Natural killer cell (primary cell): ENCODE data around the gene TPSAB1. TPM values are rescaled to one million over a fixed set of nuclear protein-coding genes. Genes with fewer than 3 reads are reported as not detected.

Experiments used
- ATAC-seq, 3 donors: fragments of 150-1000 bp in 2 of 3; fragments of 200-7000 bp in 1 of 3; cut with Tn5 transposase; 1 replicate in 1 of 3; 2 replicates in 2 of 3; pipeline ENCODE4 v1.10.0; 2021; ENCODE audit warnings: mild to moderate bottlenecking in 2 of 3, moderate library complexity in 2 of 3
- DNase-seq, 2 donors: peaks; one replicate each; pipeline versions ENCODE4 v3.0.0 to v3.0.0-alpha.2; 2013 to 2021; ENCODE audit warnings: mixed read lengths in 1 of 2
- H3K27ac ChIP-seq: one replicate; pipeline ENCODE4 v1.5.1; 2013; ENCODE audit warnings: mild to moderate bottlenecking, low read length
- H3K27me3 ChIP-seq: one replicate; pipeline ENCODE4 v1.6.1; 2013; ENCODE audit warnings: low read length; ENCODE audit not compliant: control insufficient read depth, insufficient read depth
- H3K36me3 ChIP-seq: one replicate; pipeline ENCODE4 v1.6.1; 2013; ENCODE audit warnings: low read length; ENCODE audit not compliant: control insufficient read depth, insufficient read depth
- H3K4me1 ChIP-seq: one replicate; pipeline ENCODE4 v1.6.1; 2013; ENCODE audit warnings: low read length; ENCODE audit not compliant: control insufficient read depth, insufficient read depth
- H3K4me3 ChIP-seq: one replicate; pipeline ENCODE4 v1.5.1; 2013; ENCODE audit warnings: low read length
- H3K9me3 ChIP-seq: one replicate; pipeline ENCODE4 v1.6.1; 2013; ENCODE audit warnings: low read length; ENCODE audit not compliant: control insufficient read depth, insufficient read depth
- H3K27ac Mint-ChIP-seq, 2 donors: one replicate each; pipeline ENCODE4 v1.8.0; 2022; ENCODE audit warnings: mild to moderate bottlenecking in 2 of 2, mixed read lengths in 2 of 2, moderate library complexity in 1 of 2
- H3K27me3 Mint-ChIP-seq, 2 donors: one replicate each; pipeline ENCODE4 v1.8.0; 2022; ENCODE audit warnings: low read depth in 2 of 2, mixed read lengths in 2 of 2
- H3K36me3 Mint-ChIP-seq: one replicate; pipeline ENCODE4 v1.8.0; 2022; ENCODE audit warnings: mixed read lengths
- H3K4me1 Mint-ChIP-seq, 2 donors: one replicate each; pipeline ENCODE4 v1.8.0; 2022; ENCODE audit warnings: mixed read lengths in 2 of 2
- H3K4me3 Mint-ChIP-seq: one replicate; pipeline ENCODE4 v1.8.0; 2022; ENCODE audit warnings: mild to moderate bottlenecking, moderate library complexity, mixed read lengths
- H3K9me3 Mint-ChIP-seq, 2 donors: one replicate each; pipeline ENCODE4 v1.8.0; 2022; ENCODE audit warnings: mixed read lengths in 2 of 2
- WGBS: methylation state at CpG from one replicate; pipeline ENCODE4 v1.1.7; 2013; ENCODE audit warnings: missing lambda C conversion rate; ENCODE audit not compliant: insufficient coverage; 5-methylcytosine and 5-hydroxymethylcytosine counted together
- intact Hi-C: fragments of 100-400 bp; cut with micrococcal nuclease; formaldehyde crosslinking; loops from one replicate; pipeline ENCODE4 v1.14.2; 2022
- total RNA-seq, 4 donors: library from RNA; stranded (reverse); fragments of 120-200 nt in 1 of 4; gene quantifications; one replicate each; pipeline versions ENCODE4 v1.2.3 to v1.2.4, GENCODE V29; 2013 to 2022
- TF ChIP-seq, protein P1 (sequence below): fragments of 200-600 bp; IDR thresholded peaks from one replicate; pipeline ENCODE4 v1.8.0; 2022; ENCODE audit warnings: antibody characterized with exemption

The TPSAB1 gene
- total RNA-seq, 3 donors from 2014 or later (not counting 1 experiment from before 2014, with no cell fraction given): 0.82 to 13.4 TPM; not detected in 1

DNA sequence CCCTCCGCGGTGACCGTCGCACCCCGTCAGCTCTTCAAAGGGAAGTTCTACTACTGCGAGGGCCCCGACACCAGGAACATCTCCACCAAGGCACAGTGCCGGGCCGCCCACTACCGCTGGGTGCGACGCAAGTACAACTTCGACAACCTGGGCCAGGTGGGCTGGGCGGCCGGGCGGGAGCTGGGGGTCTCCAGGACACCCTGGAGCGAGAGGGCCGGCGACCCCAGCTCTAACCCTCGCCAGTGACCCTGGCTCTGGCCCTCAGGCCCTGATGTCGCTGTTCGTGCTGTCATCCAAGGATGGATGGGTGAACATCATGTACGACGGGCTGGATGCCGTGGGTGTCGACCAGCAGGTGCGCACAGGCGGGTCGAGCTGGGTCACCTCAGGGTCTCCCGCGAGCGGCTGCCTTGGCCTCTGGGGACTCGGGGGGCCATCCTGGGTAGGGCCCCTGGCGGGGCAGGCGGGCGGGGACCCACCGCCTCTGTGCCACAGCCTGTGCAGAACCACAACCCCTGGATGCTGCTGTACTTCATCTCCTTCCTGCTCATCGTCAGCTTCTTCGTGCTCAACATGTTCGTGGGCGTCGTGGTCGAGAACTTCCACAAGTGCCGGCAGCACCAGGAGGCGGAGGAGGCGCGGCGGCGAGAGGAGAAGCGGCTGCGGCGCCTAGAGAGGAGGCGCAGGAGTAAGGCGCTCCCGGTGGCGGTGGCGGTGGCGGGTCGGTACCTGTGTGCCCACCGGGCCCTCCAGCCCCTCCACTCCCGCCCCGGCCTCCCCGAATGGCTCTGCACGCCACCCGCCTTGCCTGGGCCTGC lies 28.8 kb upstream of the TPSAB1 start:
- Histone ChIP-seq H3K4me3 (no peak overlapping the region), H3K4me1 (peaks cover 15% of the 10 kb centered on the region), H3K36me3 (no peaks in the 10 kb centered on the region), H3K27me3 (no peaks in the 10 kb centered on the region), H3K27ac (no peak overlapping the region), H3K9me3 (no peaks in the 10 kb centered on the region)
- intact Hi-C loops: no loop called here
- ATAC-seq (no peak), DNase-seq (no peak)
- H3K27ac Mint-ChIP-seq: no peak overlapping the region
- peaks cover 0 to 4% of the 10 kb centered on the region in 2 donors for H3K4me1 Mint-ChIP-seq
- no peaks in the 10 kb centered on the region for H3K36me3 Mint-ChIP-seq
- 89% methylated on average over 65 of the region's 65 CpGs for WGBS
- no peak overlapping the region for H3K4me3 Mint-ChIP-seq
- no peaks in the 10 kb centered on the region for H3K27me3 Mint-ChIP-seq
- H3K9me3 Mint-ChIP-seq: no peaks in the 10 kb centered on the region
- TF ChIP-seq, protein P1, sequence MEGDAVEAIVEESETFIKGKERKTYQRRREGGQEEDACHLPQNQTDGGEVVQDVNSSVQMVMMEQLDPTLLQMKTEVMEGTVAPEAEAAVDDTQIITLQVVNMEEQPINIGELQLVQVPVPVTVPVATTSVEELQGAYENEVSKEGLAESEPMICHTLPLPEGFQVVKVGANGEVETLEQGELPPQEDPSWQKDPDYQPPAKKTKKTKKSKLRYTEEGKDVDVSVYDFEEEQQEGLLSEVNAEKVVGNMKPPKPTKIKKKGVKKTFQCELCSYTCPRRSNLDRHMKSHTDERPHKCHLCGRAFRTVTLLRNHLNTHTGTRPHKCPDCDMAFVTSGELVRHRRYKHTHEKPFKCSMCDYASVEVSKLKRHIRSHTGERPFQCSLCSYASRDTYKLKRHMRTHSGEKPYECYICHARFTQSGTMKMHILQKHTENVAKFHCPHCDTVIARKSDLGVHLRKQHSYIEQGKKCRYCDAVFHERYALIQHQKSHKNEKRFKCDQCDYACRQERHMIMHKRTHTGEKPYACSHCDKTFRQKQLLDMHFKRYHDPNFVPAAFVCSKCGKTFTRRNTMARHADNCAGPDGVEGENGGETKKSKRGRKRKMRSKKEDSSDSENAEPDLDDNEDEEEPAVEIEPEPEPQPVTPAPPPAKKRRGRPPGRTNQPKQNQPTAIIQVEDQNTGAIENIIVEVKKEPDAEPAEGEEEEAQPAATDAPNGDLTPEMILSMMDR: no peak

DNA sequence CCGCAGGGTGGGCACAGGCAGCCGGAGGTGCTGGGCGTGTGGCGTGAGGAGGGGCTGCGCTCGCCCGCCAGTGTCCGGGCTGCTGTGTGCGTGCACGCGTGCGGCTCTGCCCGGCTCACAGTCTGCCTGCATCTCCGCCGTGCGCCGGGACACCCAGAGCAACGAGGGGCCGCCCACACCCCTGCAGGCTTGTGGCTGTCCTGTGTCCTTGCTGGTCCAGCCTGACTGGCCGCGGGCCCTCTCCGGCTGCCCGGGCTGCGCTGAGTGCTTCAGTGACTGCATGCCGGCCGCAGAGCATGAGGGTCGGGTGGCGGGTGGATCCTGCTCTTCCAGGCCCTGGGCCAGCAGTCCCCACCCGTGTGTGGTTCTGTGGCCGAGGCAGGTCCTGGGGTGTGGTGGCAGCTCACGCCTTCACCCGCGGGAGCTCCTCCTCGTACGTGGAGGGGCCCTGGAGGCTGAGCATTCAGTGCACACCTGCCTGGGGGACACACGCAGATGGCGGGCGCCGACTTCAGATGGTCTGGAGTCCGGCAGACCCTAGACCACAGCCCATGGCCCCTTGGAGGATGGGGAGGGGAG lies 27.8 kb upstream of the TPSAB1 start:
- H3K36me3 ChIP-seq: no peaks in the 10 kb centered on the region
- ATAC-seq: no peak
- Mint-ChIP-seq H3K36me3 (no peaks in the 10 kb centered on the region), H3K4me3 (no peak overlapping the region), H3K4me1 (peaks cover 0 to 4% of the 10 kb centered on the region in 2 donors), H3K9me3 (no peaks in the 10 kb centered on the region), H3K27ac (no peak overlapping the region), H3K27me3 (no peaks in the 10 kb centered on the region)
- no peaks in the 10 kb centered on the region for H3K27me3 ChIP-seq
- H3K4me1 ChIP-seq: peaks cover 12% of the 10 kb centered on the region
- TF ChIP-seq, protein P1: no peak
- WGBS: 93% methylated on average over 40 of the region's 40 CpGs
- no peak overlapping the region for H3K4me3 ChIP-seq
- no peaks in the 10 kb centered on the region for H3K9me3 ChIP-seq
- intact Hi-C loops: no loop called here
- H3K27ac ChIP-seq: no peak overlapping the region
- DNase-seq: no peak

DNA sequence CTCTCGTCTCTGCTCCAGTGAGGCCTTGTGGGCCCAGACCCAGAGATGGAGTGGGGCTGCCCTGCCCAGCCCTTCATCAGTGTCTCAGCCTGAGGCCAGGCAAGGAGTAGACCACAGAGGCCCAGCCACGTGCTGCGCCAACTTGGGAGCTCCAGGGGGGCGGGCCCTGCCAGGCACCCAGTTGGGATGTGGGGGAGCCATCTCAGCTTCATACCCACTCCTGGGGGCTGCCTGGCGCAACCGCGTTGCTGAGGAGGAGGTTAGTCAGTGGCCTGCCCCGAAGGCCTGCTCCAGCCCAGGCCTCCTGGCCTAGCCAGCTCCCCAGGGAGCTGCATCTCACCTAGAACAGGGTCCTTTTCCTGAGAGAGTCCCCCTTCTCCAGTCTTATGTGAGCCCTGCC lies 27.3 kb upstream of the TPSAB1 start:
- Mint-ChIP-seq H3K9me3 (no peaks in the 10 kb centered on the region), H3K36me3 (no peaks in the 10 kb centered on the region), H3K27ac (no peak overlapping the region), H3K4me1 (peaks cover 0 to 4% of the 10 kb centered on the region in 2 donors), H3K27me3 (no peaks in the 10 kb centered on the region), H3K4me3 (no peak overlapping the region)
- ATAC-seq: no peak
- Histone ChIP-seq H3K27ac (no peak overlapping the region), H3K4me1 (peaks cover 8% of the 10 kb centered on the region), H3K9me3 (no peaks in the 10 kb centered on the region), H3K4me3 (no peak overlapping the region), H3K27me3 (no peaks in the 10 kb centered on the region), H3K36me3 (no peaks in the 10 kb centered on the region)
- TF ChIP-seq, protein P1: no peak
- WGBS: 82% methylated on average over 8 of the region's 8 CpGs
- intact Hi-C loops: no loop called here
- no peak for DNase-seq
